Measurements from ENCODE around the gene RGL1. TPM values are rescaled to one million over a fixed set of nuclear protein-coding genes. Genes with fewer than 3 reads are reported as not detected.

The RGL1 gene
- total RNA-seq, 1 donor from 2014 or later, result 5.4 TPM

DNA sequence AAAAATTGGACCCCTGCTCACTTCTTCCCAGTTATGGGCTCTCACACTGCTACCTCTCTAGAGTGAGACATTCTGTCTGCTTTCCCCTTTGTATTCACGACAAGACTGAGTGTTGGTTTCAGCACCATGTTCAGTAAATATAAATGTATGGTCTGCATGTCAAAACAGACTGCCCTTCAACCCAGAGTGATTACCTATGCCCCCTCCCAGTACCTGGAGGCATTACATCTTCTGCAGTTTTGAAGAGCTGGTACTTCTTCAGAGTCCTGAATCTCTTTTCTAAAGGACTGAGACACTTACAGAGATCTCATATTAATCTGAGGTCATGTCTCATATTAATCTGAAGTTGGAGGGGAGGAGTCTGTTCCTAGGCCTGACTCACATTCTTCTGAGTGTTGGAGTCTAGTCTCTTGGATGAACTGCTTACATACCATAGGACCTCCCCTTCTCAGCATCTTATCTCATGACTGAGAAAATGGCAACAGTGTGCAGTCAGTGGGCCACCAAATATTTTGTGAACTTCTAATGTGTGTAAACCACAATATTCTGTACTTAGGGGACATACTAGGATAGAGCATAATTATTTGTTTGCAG, 80.3 kb downstream of the RGL1 start:
- no peak for DNase-seq (ENCODE audit: low read depth)

GRCh38 chr1:183886083-183886828, 81.3 kb downstream of the RGL1 start:
- no peak for DNase-seq (ENCODE audit: low read depth)

DNA sequence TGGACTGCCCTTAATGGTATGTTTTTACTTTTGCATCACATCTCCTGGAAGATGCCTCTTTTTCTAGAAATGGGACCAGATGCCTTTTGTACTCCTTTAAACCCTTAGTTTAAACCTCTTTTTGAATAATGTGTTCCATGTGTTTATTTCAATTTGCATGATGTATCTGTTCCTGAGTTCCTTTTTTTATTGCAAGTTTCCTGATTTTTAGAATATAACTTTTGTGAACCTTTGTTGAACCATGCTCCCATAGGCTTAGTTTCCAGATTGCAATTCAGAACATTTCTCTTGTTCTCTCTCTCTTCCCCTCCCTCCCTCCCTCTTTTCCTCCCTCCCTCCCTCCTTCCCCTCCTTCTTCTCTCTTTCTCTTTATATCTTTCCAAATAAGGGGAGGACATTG, 81.9 kb downstream of the RGL1 start:
- DNase-seq (ENCODE audit: low read depth), result no peak

DNA sequence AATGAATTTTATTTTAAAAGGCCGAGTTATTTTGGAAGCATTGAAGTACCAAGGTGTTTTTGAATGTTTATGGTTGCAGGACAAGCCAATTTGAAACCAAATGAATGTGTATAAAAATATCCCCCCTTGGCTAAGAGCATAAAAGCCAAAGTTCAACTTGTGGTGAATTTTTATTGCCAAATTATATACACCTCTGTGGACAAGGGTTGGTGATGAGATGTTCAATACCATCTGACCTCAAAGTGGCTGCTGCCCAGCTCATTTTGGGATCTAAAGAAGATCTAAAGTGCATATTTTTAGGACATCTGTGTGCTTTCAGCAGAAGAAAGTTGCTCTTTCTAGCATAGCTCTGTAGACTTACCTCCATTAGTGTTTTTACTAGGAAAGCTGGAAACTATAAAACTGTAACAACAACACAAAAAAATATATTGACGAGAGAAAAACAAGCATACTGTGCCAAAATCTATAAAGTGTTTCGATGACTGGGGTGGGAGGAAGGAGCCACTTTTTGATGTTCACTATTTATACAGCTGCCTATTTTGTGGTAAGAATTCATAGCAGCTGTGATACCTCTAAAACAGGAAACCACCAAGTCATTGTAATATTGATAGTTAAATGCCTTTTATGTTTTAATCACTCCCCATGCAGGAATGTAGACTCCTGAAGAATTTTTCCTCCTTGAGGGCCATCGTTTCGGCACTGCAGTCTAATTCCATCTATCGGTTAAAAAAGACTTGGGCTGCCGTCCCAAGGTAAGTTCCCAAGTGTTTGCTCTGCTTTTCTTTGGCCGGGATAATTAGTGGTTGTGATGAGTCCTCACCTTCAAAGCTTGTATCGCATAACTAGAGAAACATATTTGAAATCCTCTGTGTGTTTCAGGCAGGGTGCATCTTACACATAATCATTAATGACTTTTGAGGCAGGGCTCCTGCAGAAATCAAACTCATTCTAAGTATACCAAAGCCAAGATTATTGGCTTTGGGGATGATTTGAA, 83.2 kb downstream of the RGL1 start:
- DNase-seq (ENCODE audit: low read depth), result peak; percentile 53

- DNase-seq (ENCODE audit: low read depth), result no peak
These were observed 84.2 kb downstream of the RGL1 start for GRCh38 chr1:183889095-183889494.

DNA sequence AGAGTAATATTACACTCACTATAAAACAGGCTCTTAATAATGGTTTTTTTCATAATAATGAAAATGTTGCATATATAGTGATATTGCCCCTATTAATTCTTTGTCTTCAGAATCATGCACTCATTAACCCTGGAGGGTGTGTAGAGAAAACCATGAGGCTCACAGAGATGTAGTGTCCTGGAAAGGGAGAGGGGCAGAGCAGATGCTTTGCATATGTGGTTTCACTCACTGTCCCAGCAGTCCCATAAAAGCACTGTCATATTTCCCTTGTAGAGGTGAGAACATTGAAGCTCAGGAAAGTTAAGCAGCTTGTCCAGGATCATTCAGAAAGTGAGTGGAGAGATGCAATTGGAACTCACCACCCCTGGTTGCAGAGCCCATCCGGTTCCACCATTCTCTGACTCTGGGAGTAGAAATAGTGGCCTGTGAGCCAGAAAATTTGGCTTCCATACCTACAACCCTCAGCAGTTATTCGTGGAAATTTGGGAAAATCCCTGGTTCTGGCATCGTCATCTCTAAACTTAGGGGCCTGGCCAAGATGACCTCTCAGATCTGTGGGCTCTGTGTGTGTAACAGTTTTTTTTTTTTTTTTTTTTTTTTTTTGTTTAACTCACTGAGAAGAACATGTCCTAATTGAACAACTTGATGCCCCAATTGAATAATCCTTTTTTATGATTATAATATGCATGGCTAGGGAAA, 86.4 kb downstream of the RGL1 start:
- no peak for DNase-seq (ENCODE audit: low read depth)

DNA sequence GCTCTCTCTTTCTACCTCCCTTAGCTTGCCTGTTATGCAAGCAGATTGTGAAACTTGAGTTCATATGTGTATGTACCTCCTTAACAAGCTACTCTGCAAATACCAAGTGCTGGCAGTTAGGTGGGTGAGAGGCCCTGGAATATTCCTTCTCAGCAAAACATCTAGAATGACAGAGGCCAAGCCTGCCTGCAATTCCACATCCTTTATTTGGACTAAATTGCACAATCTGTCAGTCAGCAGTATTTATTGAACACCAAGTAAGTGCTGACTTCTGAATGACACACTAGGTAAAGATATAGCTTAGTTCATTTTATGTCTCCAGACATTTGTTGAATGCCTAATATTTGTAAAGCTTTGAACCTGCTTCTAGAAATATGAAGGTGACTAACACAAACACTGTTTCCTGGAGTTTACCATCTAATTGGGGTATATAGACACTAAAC, 87.5 kb downstream of the RGL1 start:
- DNase-seq (ENCODE audit: low read depth), result no peak

DNA sequence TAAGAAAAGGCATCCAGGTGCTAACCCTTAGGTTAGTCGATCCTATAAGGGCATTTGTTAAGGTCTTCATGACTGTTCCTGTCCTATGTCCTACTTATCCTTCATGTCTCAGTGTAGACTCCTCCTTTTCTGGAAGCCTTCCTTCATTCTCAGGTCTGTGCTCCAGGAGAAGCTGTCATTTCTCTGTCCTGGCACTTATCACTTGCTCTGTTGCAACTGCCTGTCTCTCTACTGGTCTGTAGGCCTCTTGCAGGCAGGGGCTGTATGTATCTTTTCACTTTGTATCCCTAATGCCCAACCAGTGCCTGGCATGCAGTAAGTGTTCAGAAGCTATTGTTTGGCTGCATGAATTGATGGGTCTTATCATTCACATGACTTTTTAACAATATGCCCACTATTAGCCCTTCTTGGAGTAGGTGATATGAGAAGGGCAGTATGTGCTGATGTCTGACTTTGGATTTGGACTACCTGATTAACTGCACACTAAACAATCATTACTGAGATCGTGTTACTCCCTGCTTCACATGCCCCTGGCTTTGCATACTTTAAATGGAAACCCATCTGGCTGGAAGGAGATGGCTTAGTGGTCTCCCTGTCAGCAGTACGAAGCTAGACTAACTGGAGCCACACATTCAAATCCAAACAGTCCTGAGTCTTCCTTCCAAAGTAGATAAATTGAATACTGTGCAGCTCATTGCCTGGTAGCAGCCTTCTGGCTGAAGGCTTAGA, 88.8 kb downstream of the RGL1 start:
- no peak for DNase-seq (ENCODE audit: low read depth)

GRCh38 chr1:183894290-183894565, 89.3 kb downstream of the RGL1 start:
- no peak for DNase-seq (ENCODE audit: low read depth)

DNA sequence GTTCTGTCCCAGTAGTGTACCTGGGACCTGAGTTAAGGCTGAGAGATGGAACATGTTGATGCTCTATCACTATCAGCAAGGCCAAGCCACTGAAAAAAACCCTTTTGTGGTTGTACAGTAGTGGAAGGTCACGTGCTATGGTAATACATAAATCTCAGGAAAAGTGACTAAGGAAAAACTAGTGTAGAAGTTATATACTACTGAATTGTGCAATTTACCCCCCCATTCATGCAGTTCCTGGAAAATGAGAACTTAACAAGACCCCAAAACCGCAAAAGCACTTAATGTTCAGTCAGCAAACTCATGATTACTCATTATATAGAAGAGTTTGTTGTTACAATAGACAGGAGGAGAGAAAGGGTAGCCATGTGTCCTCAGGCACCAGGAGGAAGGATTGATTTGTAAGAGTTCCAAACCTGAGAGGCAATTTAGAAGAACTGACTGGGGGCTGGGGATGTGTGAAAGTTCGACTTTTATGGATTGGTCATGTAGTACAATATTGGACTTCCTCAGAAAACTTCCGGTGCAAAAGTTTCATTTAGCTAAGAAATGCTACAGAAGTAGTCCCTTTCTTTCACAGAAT, 91.6 kb downstream of the RGL1 start:
- no peak for DNase-seq (ENCODE audit: low read depth)

DNA sequence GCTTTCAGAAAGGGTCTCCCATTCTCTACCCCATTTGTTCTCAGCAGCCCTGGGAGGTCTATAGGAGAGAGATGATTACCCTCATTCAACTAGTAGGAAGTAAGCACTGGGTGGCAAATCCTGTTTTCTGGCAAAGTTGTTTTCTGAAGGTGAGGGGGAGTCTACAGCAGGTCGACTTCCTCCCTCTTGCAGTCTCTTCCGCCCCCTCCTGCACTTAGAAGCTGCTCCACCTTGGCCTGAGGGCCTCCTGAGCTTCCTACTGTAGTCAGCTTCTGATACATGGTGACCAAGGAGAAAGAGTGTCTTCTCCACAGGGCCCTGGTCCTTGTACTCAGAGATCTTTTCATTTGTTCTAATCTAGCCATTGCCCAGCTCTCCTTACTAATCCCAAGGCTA, 93.1 kb downstream of the RGL1 start:
- no peak for DNase-seq (ENCODE audit: low read depth)

DNA sequence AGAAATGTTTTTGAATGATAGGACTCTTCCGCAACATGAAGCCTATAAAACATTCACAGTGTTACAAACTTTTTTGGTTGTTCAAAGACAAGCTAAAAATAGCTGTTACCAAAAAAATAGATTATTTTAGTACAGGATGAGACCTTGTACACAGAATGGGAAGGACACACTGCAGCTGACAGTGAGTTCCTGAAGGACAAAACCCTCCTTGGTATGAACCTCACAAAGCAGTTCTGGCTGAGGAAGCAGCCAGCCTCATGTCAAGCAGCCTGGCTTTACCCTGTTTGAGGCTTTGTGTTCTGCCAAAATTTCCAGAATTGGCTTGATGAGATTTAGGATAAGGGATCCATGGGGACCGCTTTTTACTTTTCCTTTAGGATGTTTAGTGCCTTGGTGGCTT, 93.7 kb downstream of the RGL1 start:
- DNase-seq (ENCODE audit: low read depth), result no peak

DNA sequence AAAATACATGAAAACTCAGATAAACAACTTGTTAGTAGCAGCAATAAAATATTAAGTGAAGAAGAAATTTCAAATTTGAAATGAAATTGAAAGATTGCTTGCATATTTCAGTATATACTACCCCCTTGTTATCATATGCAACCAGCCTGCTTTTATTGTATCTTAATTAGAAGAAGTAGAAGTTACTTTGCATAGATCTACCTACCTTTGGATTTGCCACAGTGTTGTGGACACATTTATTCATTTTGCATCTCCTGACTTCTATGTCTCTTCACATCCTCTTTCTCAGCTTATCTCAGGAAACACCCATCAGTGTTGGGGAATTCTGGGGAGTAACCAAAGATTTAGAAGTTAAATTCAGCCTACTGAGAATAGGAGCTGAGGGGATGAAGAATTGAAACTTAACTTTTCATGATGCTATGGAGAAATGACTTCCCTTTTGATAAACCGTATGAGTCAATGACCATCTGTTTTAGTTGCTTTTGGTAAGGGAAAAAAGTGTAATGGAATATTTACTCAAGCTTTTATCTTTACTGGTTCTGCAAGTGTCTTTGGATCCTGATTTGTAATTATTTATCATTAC, 96.9 kb downstream of the RGL1 start:
- DNase-seq (ENCODE audit: low read depth), result no peak

DNA sequence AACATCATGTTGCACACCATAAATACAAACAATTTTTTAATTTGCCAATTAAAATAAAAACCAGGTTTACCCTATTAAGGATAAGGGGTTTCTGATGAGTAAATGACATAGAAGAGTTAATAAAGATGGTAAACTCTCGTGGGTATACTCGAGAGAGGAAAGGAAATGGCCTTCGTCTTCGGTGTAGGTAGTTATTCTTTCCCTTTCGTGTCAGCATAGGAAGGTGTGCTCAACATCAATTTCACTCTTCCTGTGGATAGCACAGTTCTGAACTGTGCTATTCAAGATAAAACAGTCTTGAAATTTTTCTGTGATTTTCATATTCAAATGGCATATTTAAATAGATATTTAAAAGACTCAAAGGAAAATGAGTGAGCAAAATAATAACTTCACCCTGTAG, 98.2 kb downstream of the RGL1 start:
- DNase-seq (ENCODE audit: low read depth), result no peak

- no peak for DNase-seq (ENCODE audit: low read depth)
These were observed 100.7 kb downstream of the RGL1 start for GRCh38 chr1:183905508-183906113.

DNA sequence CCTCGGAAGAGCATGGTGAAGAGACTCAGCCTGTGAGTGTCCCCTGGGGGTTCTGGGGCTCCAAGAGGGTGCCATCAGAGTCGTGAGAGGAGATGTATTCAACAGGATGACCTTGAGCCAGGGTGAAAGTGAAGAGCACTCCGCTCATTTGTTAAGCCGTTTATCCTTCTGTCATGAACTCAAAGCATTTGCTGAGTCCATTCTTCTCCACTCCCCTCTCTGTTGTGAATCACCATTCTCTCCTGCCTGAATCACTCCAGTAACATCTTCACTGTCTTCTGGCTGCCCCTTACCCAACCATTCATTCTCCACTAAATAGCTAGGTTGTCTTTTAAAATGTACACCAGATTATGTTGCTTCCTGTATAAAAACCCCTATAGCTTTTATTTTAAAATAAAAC, 102.2 kb downstream of the RGL1 start:
- no peak for DNase-seq (ENCODE audit: low read depth)

- no peak for DNase-seq (ENCODE audit: low read depth)
These were observed 103.2 kb downstream of the RGL1 start for GRCh38 chr1:183908079-183908478.

GRCh38 chr1:183909672-183910071, 104.8 kb downstream of the RGL1 start:
- no peak for DNase-seq (ENCODE audit: low read depth)

DNA sequence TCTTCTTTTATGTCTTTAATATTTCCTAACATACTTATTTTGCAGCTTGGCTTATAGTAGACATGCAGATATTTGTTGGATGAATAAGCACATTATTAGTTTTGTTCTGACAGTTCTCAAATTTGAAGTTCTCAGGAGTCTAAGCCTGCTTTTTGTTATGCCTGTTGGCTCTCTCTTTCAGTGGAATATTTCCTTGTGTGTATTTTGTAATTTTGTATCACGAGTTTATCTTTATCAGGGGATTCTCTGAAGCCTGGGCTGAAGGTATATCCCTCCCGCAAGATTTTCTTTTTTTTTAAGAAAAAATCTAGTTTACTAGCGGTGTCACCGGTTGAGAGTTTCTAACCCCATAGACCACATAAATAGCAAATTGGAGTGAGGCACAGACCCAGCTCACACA, 105.9 kb downstream of the RGL1 start:
- no peak for DNase-seq (ENCODE audit: low read depth)

GRCh38 chr1:183911285-183911684, 106.4 kb downstream of the RGL1 start:
- DNase-seq (ENCODE audit: low read depth), result no peak
